ENCODE data around the gene TPK1. TPM values are rescaled to one million over a fixed set of nuclear protein-coding genes. Genes with fewer than 3 reads are reported as not detected.

TPK1 gene
- total RNA-seq, 4 donors from 2014 or later = 6.8 to 11.9 (median 8.5) TPM

DNA sequence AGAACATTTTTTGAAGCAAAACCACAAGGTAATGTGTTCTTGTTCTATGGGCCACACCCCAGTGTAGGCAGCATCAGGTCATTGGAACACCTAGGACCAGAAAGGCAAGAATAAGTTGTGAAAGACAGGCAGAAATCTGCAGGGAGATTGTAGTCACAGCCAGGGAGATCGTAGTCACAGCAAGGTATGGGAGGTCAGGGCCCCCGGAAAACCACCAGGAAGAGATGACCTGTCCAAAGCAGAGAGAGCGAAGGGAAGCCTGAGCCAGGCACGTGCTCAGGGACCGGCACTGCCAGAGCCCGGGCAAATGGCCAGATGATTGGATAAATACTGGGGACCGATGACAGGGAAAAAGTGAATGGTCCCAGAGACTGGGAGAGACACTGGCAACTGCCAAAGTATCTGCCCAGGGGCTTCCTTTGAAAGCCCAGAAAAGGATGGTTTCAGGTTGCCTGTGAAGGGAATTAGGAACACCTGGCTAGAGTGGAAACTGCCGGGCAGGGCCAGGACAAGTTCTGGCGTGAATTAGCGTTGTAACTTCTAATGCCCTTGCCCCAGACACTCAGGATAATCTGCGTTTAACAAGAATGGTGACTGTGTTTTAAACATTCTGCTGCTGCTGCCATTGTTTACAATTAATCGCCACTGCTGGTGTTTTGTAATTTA lies 428.5 kb downstream of the TPK1 start:
- TF ChIP-seq POLR2A (IDR thresholded peaks at IDR 0.05) (no peak), EP300 (IDR thresholded peaks at IDR 0.05) (no peak), POLR2AphosphoS5 (IDR thresholded peaks at IDR 0.05) (no peak)
- TF ChIP-seq, protein P1, sequence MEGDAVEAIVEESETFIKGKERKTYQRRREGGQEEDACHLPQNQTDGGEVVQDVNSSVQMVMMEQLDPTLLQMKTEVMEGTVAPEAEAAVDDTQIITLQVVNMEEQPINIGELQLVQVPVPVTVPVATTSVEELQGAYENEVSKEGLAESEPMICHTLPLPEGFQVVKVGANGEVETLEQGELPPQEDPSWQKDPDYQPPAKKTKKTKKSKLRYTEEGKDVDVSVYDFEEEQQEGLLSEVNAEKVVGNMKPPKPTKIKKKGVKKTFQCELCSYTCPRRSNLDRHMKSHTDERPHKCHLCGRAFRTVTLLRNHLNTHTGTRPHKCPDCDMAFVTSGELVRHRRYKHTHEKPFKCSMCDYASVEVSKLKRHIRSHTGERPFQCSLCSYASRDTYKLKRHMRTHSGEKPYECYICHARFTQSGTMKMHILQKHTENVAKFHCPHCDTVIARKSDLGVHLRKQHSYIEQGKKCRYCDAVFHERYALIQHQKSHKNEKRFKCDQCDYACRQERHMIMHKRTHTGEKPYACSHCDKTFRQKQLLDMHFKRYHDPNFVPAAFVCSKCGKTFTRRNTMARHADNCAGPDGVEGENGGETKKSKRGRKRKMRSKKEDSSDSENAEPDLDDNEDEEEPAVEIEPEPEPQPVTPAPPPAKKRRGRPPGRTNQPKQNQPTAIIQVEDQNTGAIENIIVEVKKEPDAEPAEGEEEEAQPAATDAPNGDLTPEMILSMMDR (IDR thresholded peaks at IDR 0.05) = no peak
- Histone ChIP-seq H3K27ac (no peak overlapping the region), H3K9me3 (no peaks in the 10 kb centered on the region), H3K4me1 (no peaks in the 10 kb centered on the region), H3K36me3 (no peaks in the 10 kb centered on the region), H3K4me3 (no peak overlapping the region), H3K27me3 (peaks cover 3% of the 10 kb centered on the region)
- no peak for ATAC-seq
- whole genome bisulfite sequencing, 2 donors (ENCODE audit: low coverage in 1 of 2) = 42 to 45% methylated on average over 6 to 12 of the region's 12 CpGs

- no peak for ATAC-seq
- no peak for TF ChIP-seq POLR2A (IDR thresholded peaks at IDR 0.05)
- no peak for TF ChIP-seq EP300 (IDR thresholded peaks at IDR 0.05)
- TF ChIP-seq, protein P1 (IDR thresholded peaks at IDR 0.05) = no peak
- no peak overlapping the region for H3K27ac ChIP-seq
- H3K27me3 ChIP-seq = peaks cover 11% of the 10 kb centered on the region
- H3K4me3 ChIP-seq = no peak overlapping the region
- no peaks in the 10 kb centered on the region for H3K9me3 ChIP-seq
- H3K36me3 ChIP-seq = no peaks in the 10 kb centered on the region
- H3K4me1 ChIP-seq = no peaks in the 10 kb centered on the region
- WGBS, 2 donors (ENCODE audit: low coverage in 1 of 2) = 45 to 88% methylated on average over 1 to 4 of the region's 4 CpGs
Measured at GRCh38 chr7:144404946-144405345, 430.9 kb downstream of the TPK1 start.

GRCh38 chr7:144403649-144404061 lies 432.2 kb downstream of the TPK1 start, which contains the start of gene NOBOX:
TSS of gene NOBOX (minus strand) at chr7:144403693.
- H3K36me3 ChIP-seq = no peaks in the 10 kb centered on the region
- no peak within 1 kb of the TSS for H3K27ac ChIP-seq
- H3K27me3 ChIP-seq = peaks cover 11% of the 10 kb centered on the region
- no peaks in the 10 kb centered on the region for H3K9me3 ChIP-seq
- TF ChIP-seq, protein P1 (IDR thresholded peaks at IDR 0.05) = no peak
- TF ChIP-seq POLR2AphosphoS5 (IDR thresholded peaks at IDR 0.05) = no peak
- no peak for TF ChIP-seq POLR2A (IDR thresholded peaks at IDR 0.05)
- TF ChIP-seq EP300 (IDR thresholded peaks at IDR 0.05) = no peak
- no peak within 1 kb of the TSS for H3K4me3 ChIP-seq
- no peaks in the 10 kb centered on the region for H3K4me1 ChIP-seq
- WGBS, 2 donors (ENCODE audit: low coverage in 1 of 2) = no CpG with 5 or more reads among the region's 39 CpGs
- no peak for ATAC-seq

- Histone ChIP-seq H3K27me3 (peaks cover 11% of the 10 kb centered on the region), H3K9me3 (no peaks in the 10 kb centered on the region), H3K27ac (no peak overlapping the region), H3K36me3 (no peaks in the 10 kb centered on the region), H3K4me1 (no peaks in the 10 kb centered on the region), H3K4me3 (no peak overlapping the region)
- 100% methylated on average over 1 of the region's 11 CpGs for WGBS, 2 donors (ENCODE audit: low coverage in 1 of 2)
- TF ChIP-seq POLR2A (IDR thresholded peaks at IDR 0.05) (no peak), POLR2AphosphoS5 (IDR thresholded peaks at IDR 0.05) (no peak), EP300 (IDR thresholded peaks at IDR 0.05) (no peak)
- TF ChIP-seq, protein P1 (IDR thresholded peaks at IDR 0.05) = no peak
- no peak for ATAC-seq
Measured at GRCh38 chr7:144403102-144403501, 432.8 kb downstream of the TPK1 start.

Small RNA genes lying within 50 kb of the gene (small RNA-seq; reads per million reads assigned to genes)
- gene RNU6ATAC40P = 0 reads per million in 4 donors

Measured in gastroesophageal sphincter (tissue), 4 donors.